GM20431 (cell line): Measurements from ENCODE around the gene JAG1.

Experiments
- in situ Hi-C: fragments of 300-500 bp; cut with MseI, MboI; formaldehyde crosslinking; loops from one replicate; pipeline ENCODE4 v1.15.0; 2020; ENCODE audit warnings: low sequenced_read_pairs; ENCODE audit not compliant: unreplicated experiment

The JAG1 gene

GRCh38 chr20:10641467-10641866, 32.3 kb downstream of the JAG1 start:
- in situ Hi-C loops, result no loop called here

- in situ Hi-C loops, result no loop called here
Measured at GRCh38 chr20:10640897-10641296, 32.9 kb downstream of the JAG1 start.

GRCh38 chr20:10639737-10640556, 33.9 kb downstream of the JAG1 start:
- in situ Hi-C loops, result no loop called here

- in situ Hi-C loops, result no loop called here
Measured at GRCh38 chr20:10639077-10639736, 34.6 kb downstream of the JAG1 start.

- in situ Hi-C loops, result no loop called here
Measured at GRCh38 chr20:10637563-10637962, 36.2 kb downstream of the JAG1 start.

GRCh38 chr20:10637031-10637559, 36.7 kb downstream of the JAG1 start:
- in situ Hi-C loops, result no loop called here

GRCh38 chr20:10636326-10636818, 37.4 kb downstream of the JAG1 start:
- in situ Hi-C loops, result no loop called here

- in situ Hi-C loops, result no loop called here
Measured at GRCh38 chr20:10635476-10636208, 38.2 kb downstream of the JAG1 start.

- in situ Hi-C loops, result no loop called here
Measured at GRCh38 chr20:10634683-10635411, 39.0 kb downstream of the JAG1 start.

GRCh38 chr20:10634211-10634610, 39.6 kb downstream of the JAG1 start:
- in situ Hi-C loops, result no loop called here

- in situ Hi-C loops, result no loop called here
Measured at GRCh38 chr20:10633718-10634117, 40.1 kb downstream of the JAG1 start.

GRCh38 chr20:10632721-10633509, 40.9 kb downstream of the JAG1 start:
- in situ Hi-C loops, result no loop called here

- in situ Hi-C loops, result no loop called here
Measured at GRCh38 chr20:10631126-10631525, 42.7 kb downstream of the JAG1 start.

GRCh38 chr20:10629946-10630650, 43.7 kb downstream of the JAG1 start:
- in situ Hi-C loops, result no loop called here

GRCh38 chr20:10626896-10627295, 46.9 kb downstream of the JAG1 start:
- in situ Hi-C loops, result no loop called here

GRCh38 chr20:10625641-10626040, 48.2 kb downstream of the JAG1 start:
- in situ Hi-C loops, result no loop called here

- in situ Hi-C loops, result no loop called here
Measured at GRCh38 chr20:10622657-10623418, 51.0 kb downstream of the JAG1 start.

GRCh38 chr20:10621149-10621548, 52.6 kb downstream of the JAG1 start:
- in situ Hi-C loops, result no loop called here
